Endothelial cell of umbilical vein (primary cell): ENCODE results near the gene SNW1. TPM values are rescaled to one million over a fixed set of nuclear protein-coding genes. Genes with fewer than 3 reads are reported as not detected.

Experiments used
- BruUV-seq: library from RNA; stranded (reverse); fragments of 400-500 nt; replicated peaks from 2 replicates; lab custom pipeline; 2021; lab: Mats Ljungman, UMichigan
- CTCF ChIA-PET: fragments of 300-600, 350-600 bp; sonication (Branson Sonifier 250); formaldehyde crosslinking; loops from one replicate; lab custom pipeline; 2021; ENCODE audit warnings: antibody characterized with exemption, inconsistent platforms; lab: Charles Lee
- POLR2A ChIA-PET: fragments of 300-600, 350-600 bp; sonication (Branson Sonifier 250); formaldehyde crosslinking; loops from one replicate; lab custom pipeline; 2021; ENCODE audit warnings: antibody characterized with exemption, inconsistent platforms; lab: Charles Lee
- DNase-seq: peaks from one replicate; pipeline ENCODE4 v3.0.0-alpha.2; 2011; ENCODE audit warnings: low read depth, low spot score
- FAIRE-seq: peaks from 2 replicates; lab custom pipeline; 2011; peaks lifted over from hg19 to GRCh38; lab: Jason Lieb, UNC
- H2AFZ ChIP-seq: 2 replicates; pipeline ENCODE4 v1.6.0; 2012; ENCODE audit warnings: low read depth, low read length, control low read depth, inconsistent platforms
- H3K27ac ChIP-seq: 2 replicates; pipeline ENCODE4 v1.5.1; 2011; ENCODE audit warnings: low read depth, mild to moderate bottlenecking, control low read depth, low read length, moderate library complexity; ENCODE audit not compliant: insufficient read depth
- H3K27me3 ChIP-seq, 2 experiments: 2 replicates each; pipeline versions ENCODE4 v1.6.0 to v1.6.1; 2011; ENCODE audit warnings: low read length in 2 of 2, mixed read lengths in 1 of 2; ENCODE audit not compliant: control insufficient read depth in 2 of 2, insufficient read depth in 2 of 2
- H3K36me3 ChIP-seq, 2 experiments: 2 replicates in 1 of 2; 3 replicates in 1 of 2; pipeline ENCODE4 v1.5.1; 2011; ENCODE audit warnings: low read length in 2 of 2, mild to moderate bottlenecking in 1 of 2, moderate library complexity in 1 of 2; ENCODE audit not compliant: control insufficient read depth in 2 of 2, insufficient read depth in 2 of 2; ENCODE audit errors: extremely low read depth in 1 of 2
- H3K4me1 ChIP-seq: 3 replicates; pipeline ENCODE4 v1.5.1; 2011; ENCODE audit warnings: mild to moderate bottlenecking, low read length; ENCODE audit not compliant: control insufficient read depth, insufficient read depth; ENCODE audit errors: extremely low read depth
- H3K4me2 ChIP-seq: 2 replicates; pipeline ENCODE4 v1.6.1; 2011; ENCODE audit warnings: low read length, control low read depth, mixed read lengths; ENCODE audit not compliant: insufficient read depth
- H3K4me3 ChIP-seq, 3 experiments: fragments of 200-600 bp in 1 of 3; sonication (generic), shearing (Covaris generic) in 1 of 3; replicated peaks in 1 of 3; 2 replicates each; pipeline ENCODE4 v1.5.1; 2011 to 2016; ENCODE audit warnings: control low read depth in 3 of 3, low read length in 3 of 3, mild to moderate bottlenecking in 2 of 3, inconsistent platforms in 1 of 3, low read depth in 1 of 3, moderate library complexity in 1 of 3; ENCODE audit not compliant: insufficient read depth in 1 of 3
- H3K79me2 ChIP-seq: 2 replicates; pipeline ENCODE4 v1.6.0; 2012; ENCODE audit warnings: low read length, inconsistent platforms; ENCODE audit not compliant: control insufficient read depth, insufficient read depth
- H3K9ac ChIP-seq: replicated peaks from 2 replicates; pipeline ENCODE3; 2011; ENCODE audit warnings: low read length, control low read depth; ENCODE audit not compliant: insufficient read depth; ENCODE audit errors: extremely low read depth
- H3K9me1 ChIP-seq: replicated peaks from 3 replicates; pipeline ENCODE4 v1.6.0; 2011; ENCODE audit warnings: mild to moderate bottlenecking, low read length; ENCODE audit not compliant: control insufficient read depth, insufficient read depth; ENCODE audit errors: extremely low read depth
- H3K9me3 ChIP-seq: replicated peaks from 2 replicates; pipeline ENCODE4 v1.5.1; 2012; ENCODE audit warnings: low read length, inconsistent platforms; ENCODE audit not compliant: control insufficient read depth, insufficient read depth
- H4K20me1 ChIP-seq: replicated peaks from 2 replicates; pipeline ENCODE3; 2011; ENCODE audit warnings: mild to moderate bottlenecking, low read length; ENCODE audit not compliant: control insufficient read depth, insufficient read depth; ENCODE audit errors: extremely low read depth
- EZH2 ChIP-seq: IDR thresholded peaks from 2 replicates; pipeline ENCODE4 v1.6.1; 2012; ENCODE audit warnings: borderline replicate concordance, low read depth, mild to moderate bottlenecking, moderate library complexity, low read length, inconsistent platforms; ENCODE audit not compliant: severe bottlenecking
- FOS ChIP-seq: IDR thresholded peaks from 2 replicates; pipeline ENCODE4 v1.6.1; 2011; ENCODE audit warnings: mild to moderate bottlenecking, low read length, moderate library complexity, borderline replicate concordance; ENCODE audit not compliant: insufficient read depth
- GATA2 ChIP-seq: IDR thresholded peaks from 2 replicates; pipeline ENCODE4 v1.7.0; 2011; ENCODE audit warnings: low read depth, mild to moderate bottlenecking, moderate library complexity, mixed read lengths, low read length; ENCODE audit not compliant: insufficient read length, insufficient read depth
- JUN ChIP-seq: IDR thresholded peaks from 2 replicates; pipeline ENCODE4 v1.6.1; 2011; ENCODE audit warnings: borderline replicate concordance, low read depth; ENCODE audit not compliant: insufficient read length, insufficient read depth
- MYC ChIP-seq: IDR thresholded peaks from one replicate; pipeline ENCODE4 v1.6.1; 2011; ENCODE audit warnings: mild to moderate bottlenecking, low read depth, low read length
- POLR2A ChIP-seq: IDR thresholded peaks from 2 replicates; pipeline ENCODE4 v1.6.1; 2012; ENCODE audit warnings: low read depth, mild to moderate bottlenecking, control low read depth, low read length
- POLR2AphosphoS5 ChIP-seq: IDR thresholded peaks from 2 replicates; pipeline ENCODE4 v1.6.1; 2012; ENCODE audit warnings: low read depth, mild to moderate bottlenecking, control low read depth, low read length, moderate library complexity; ENCODE audit not compliant: insufficient read depth
- dilution Hi-C: fragments of 300-500 bp; cut with MboI; formaldehyde crosslinking; loops from one replicate; pipeline ENCODE4 v1.15.0; 2019; ENCODE audit warnings: low sequenced_read_pairs; ENCODE audit not compliant: extremely low pct_ligation_motif_present
- intact Hi-C: fragments of 100-400 bp; cut with micrococcal nuclease; formaldehyde crosslinking; loops from one replicate; pipeline ENCODE4 v1.10.0; 2022
- polyA plus RNA-seq, 4 experiments: library from polyadenylated mRNA; depleted of rRNA in 3 of 4; stranded (reverse) in 3 of 4; unstranded in 1 of 4; fragments of >200 nt; gene quantifications; 2 replicates each; pipeline versions ENCODE4 v1.2.1 to v1.2.3, GENCODE V29; 2011 to 2012; ENCODE audit warnings: missing spikeins in 1 of 4
- total RNA-seq: library from RNA; stranded (reverse); gene quantifications from 2 replicates; pipeline ENCODE4 v1.2.3, GENCODE V29; 2021
- TF ChIP-seq, protein P1 (sequence below), 2 donors: IDR thresholded peaks; 1 replicate in 1 of 2; 2 replicates in 1 of 2; pipeline ENCODE4 v1.5.1; 2011; ENCODE audit warnings: low read length in 2 of 2, mild to moderate bottlenecking in 2 of 2, moderate library complexity in 2 of 2, control low read depth in 1 of 2, inconsistent platforms in 1 of 2, low read depth in 1 of 2; ENCODE audit not compliant: insufficient read depth in 1 of 2; ENCODE audit errors: extremely low read depth in 1 of 2
- TF ChIP-seq, protein P2 (sequence below): IDR thresholded peaks from 2 replicates; pipeline ENCODE4 v1.6.1; 2011; ENCODE audit not compliant: insufficient read depth, insufficient read length

SNW1 gene
- total and polyA plus RNA-seq, 2 donors (not counting 3 experiments of a cell fraction or from before 2014, with no cell fraction given): 14.3 to 104 TPM

DNA sequence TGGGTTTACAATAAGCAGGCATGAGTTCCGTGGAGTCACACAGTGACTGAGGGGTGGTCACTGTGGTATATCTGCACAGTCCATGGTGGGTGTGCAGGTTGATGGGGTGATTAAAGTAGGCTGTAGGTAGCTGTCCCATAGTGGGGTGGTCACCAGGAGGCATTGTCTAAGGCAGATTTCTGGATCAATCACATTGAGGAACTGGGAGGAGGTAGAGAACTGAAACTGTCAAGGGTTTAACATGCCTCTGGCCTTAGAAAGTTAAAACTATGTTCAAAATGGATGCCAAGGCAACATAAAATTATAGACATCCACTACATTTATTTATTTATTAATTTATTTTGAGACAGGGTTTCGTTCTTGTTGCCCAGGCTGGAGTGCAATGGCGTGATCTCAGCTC, 47.3 kb upstream of the SNW1 start:
- TF ChIP-seq EZH2 (no peak), GATA2 (no peak), POLR2A (no peak), FOS (no peak), JUN (no peak), MYC (no peak), POLR2AphosphoS5 (no peak)
- TF ChIP-seq, protein P1, sequence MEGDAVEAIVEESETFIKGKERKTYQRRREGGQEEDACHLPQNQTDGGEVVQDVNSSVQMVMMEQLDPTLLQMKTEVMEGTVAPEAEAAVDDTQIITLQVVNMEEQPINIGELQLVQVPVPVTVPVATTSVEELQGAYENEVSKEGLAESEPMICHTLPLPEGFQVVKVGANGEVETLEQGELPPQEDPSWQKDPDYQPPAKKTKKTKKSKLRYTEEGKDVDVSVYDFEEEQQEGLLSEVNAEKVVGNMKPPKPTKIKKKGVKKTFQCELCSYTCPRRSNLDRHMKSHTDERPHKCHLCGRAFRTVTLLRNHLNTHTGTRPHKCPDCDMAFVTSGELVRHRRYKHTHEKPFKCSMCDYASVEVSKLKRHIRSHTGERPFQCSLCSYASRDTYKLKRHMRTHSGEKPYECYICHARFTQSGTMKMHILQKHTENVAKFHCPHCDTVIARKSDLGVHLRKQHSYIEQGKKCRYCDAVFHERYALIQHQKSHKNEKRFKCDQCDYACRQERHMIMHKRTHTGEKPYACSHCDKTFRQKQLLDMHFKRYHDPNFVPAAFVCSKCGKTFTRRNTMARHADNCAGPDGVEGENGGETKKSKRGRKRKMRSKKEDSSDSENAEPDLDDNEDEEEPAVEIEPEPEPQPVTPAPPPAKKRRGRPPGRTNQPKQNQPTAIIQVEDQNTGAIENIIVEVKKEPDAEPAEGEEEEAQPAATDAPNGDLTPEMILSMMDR (IDR thresholded peaks at IDR 0.05; ENCODE audit: extremely low read depth in 1 of 2, insufficient read depth in 1 of 2, low read depth in 1 of 2, low read length in 2 of 2): no peak
- TF ChIP-seq, protein P2, sequence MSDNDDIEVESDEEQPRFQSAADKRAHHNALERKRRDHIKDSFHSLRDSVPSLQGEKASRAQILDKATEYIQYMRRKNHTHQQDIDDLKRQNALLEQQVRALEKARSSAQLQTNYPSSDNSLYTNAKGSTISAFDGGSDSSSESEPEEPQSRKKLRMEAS: no peak
- H3K27ac ChIP-seq: no peak overlapping the region
- no peaks in the 10 kb centered on the region for H3K36me3 ChIP-seq
- no peak overlapping the region for H3K4me3 ChIP-seq
- H3K4me2 ChIP-seq: no peak overlapping the region
- FAIRE-seq (no peak), DNase-seq (no peak)
- POLR2A ChIA-PET: no interaction called here
- H2AFZ ChIP-seq: no peak overlapping the region
- intact Hi-C loops (no loop called here), dilution Hi-C loops (no loop called here)
- no peaks in the 10 kb centered on the region for H3K27me3 ChIP-seq
- no peaks in the 10 kb centered on the region for H4K20me1 ChIP-seq
- no peaks in the 10 kb centered on the region for H3K9me1 ChIP-seq
- H3K9me3 ChIP-seq: no peaks in the 10 kb centered on the region
- no peaks in the 10 kb centered on the region for H3K4me1 ChIP-seq
- H3K9ac ChIP-seq: no peak overlapping the region
- no peaks in the 10 kb centered on the region for H3K79me2 ChIP-seq
- BruUV-seq: no TSS peak
- CTCF ChIA-PET: no interaction called here
